LNCaP clone FGC (cell line): ENCODE data around the gene MRGPRD.
"Not testable (repeated sequence)": the region's sequence is repeated elsewhere in the genome, so short reads cannot be mapped to it uniquely, and the experiment has no call there.

Experiments
- DNase-seq: peaks from one replicate; pipeline ENCODE4 v3.0.0-alpha.2; 2011; ENCODE audit warnings: low read depth
- H3K4me3 ChIP-seq: 2 replicates; pipeline ENCODE4 v1.5.1; 2011; ENCODE audit warnings: mild to moderate bottlenecking, low read depth, low read length, control low read depth
- CTCF ChIP-seq: IDR thresholded peaks from 2 replicates; pipeline ENCODE4 v1.5.1; 2012; ENCODE audit warnings: mild to moderate bottlenecking; ENCODE audit not compliant: control insufficient read depth, insufficient read depth; ENCODE audit errors: extremely low read depth

Gene MRGPRD

GRCh38 chr11:68976095-68976494 is 4.7 kb downstream of the MRGPRD start:
- no peak for TF ChIP-seq CTCF
- no peak overlapping the region for H3K4me3 ChIP-seq
- DNase-seq: no peak

DNA sequence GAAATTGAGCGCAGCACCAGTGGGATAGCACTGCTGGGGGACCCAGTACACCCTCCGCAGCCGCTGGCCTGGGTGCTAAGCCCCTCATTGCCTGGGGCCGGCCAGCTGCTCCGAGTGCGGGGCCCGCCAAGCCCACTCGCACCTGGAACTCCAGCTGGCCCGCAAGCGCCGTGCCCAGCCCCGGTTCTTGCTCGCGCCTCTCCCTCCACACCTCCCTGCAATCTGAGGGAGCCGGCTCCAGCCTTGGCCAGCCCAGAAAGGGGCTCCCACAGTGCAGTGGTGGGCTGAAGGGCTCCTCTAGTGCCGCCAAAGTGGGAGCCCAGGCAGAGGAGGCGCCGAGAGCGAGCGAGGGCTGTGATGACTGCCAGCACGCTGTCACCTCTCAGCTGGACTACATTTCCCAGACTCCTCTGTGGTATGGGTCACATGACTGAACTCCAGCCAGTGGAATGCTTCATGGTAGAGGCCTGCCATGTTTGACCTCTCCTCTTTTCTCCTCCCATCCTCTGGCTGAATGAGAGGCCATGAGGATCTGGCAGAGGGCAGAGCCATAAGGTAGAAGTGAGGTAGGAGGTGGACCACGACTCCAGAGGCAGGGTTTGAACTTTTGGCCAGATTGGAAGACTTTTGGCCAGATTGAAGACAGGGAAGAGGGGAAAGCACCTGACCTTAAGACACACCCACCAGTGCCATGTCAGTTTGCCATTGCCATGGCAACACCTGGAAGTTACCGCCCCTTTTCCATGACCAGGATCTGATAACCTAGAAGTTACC is 6.2 kb downstream of the MRGPRD start:
- H3K4me3 ChIP-seq: no peak overlapping the region
- TF ChIP-seq CTCF: no peak
- peak; percentile 32 for DNase-seq

DNA sequence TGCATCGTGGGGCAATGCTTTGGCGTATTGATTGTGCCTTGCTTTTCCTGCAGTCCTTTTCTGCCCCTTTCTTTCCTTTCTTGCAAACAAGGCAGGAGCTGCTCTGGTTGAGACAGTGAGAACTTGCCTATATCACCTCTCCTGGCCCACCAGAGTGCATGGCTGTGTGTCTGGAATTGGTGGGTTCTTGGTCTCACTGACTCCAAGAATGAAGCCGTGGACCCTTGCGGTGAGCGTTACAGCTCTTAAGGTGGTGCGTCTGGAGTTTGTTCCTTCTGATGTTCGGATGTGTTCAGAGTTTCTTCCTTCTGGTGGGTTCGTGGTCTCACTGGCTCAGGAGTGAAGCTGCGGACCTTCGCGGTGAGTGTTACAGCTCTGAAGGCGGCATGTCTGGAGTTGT is 7.1 kb downstream of the MRGPRD start:
- H3K4me3 ChIP-seq, DNase-seq: not testable (repeated sequence)

DNA sequence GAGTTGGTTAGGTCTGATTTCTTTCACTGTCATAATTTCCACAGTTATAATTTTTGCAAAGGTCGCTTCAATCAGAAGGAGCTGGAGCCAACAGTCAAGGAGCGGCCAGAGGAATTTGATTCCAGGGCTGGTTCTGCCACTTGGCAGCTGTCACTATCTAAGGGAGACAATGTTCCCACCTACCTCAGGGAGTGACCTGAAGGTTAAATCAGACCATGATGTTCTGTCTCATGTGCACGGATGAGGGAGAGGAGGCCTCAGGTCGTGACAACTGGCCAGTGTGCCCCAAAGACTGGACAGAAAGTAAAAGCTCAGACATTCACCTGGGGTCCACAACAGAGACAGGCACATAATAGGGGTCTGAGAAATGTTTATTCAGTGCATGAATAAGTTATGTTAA is 7.6 kb downstream of the MRGPRD start:
- H3K4me3 ChIP-seq: no peak overlapping the region
- no peak for TF ChIP-seq CTCF
- no peak for DNase-seq

- no peak for TF ChIP-seq CTCF
- no peak overlapping the region for H3K4me3 ChIP-seq
- DNase-seq: no peak
These were observed 9.7 kb downstream of the MRGPRD start for GRCh38 chr11:68970921-68971636.

DNA sequence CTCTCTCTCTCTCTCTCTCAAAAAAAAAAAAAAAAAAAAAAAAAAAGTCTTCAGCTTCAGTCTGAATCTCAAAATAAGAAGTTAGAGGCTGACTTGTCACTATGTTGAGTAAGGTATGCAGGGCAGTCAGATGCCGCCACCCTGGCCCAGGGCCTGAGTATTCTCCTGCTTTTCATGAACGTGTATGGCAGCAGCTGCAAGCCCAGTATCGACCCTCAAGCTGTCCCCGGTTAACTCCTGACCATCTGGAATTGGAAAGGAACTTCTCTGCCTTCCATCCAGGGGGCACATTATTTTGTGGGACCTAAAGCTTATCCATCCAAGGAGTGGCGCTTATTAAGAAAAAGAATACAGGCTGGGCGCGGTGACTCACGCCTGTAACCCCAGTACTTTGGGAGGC is 11.4 kb downstream of the MRGPRD start:
- no peak overlapping the region for H3K4me3 ChIP-seq
- no peak for TF ChIP-seq CTCF
- DNase-seq: no peak

DNA sequence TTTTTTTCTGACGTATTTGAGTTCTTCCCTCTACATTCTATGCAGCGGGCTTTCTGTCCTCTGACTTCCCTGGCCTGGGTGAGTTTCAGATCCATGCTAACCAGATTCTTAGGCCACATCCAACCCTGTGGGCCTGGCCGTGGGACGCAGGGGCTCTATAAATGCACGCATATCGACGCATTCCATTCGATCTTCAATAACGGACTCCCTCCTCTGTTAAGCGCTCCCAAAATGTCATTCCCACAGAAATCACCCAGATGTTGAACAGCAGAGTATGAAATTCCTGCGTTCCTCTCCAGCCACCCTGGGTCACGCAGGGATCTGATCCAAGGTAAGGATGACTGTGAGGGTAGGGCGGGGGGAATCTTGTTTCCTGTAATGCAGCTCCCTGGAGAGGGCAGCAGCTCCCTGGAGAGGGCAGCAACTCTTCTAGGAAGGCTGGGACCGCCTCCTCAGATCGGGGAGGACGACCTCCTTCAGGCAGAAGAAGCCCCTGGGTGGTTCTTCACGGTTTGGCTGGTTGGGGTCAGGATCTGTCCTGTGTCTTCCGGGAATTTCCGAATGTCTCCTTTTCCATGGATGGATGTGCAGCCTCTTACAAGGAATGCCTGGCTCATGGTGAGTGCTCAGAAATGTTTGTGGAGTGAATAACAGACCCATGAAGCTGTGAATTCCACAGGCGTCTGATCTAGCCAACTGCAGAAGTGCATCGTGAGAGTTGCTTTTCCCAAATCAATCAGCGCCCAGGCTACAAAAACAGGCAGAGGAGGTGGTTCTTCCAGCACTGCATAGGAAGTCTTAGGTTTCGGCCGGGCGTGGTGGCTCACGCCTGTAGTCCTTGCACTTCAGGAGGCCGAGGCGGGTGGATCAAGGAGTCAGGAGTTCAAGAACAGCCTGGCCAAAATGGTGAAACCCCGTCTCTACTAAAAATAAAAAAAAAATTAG is 12.2 kb downstream of the MRGPRD start:
- DNase-seq: no peak
- no peak overlapping the region for H3K4me3 ChIP-seq
- no peak for TF ChIP-seq CTCF
